Testis (tissue), 3 donors: ENCODE data around the gene MAP3K2. TPM values are rescaled to one million over a fixed set of nuclear protein-coding genes. Genes with fewer than 3 reads are reported as not detected.

Experiments
- DNase-seq: peaks from one replicate; pipeline ENCODE4 v3.0.0-alpha.2; 2019
- H3K27ac ChIP-seq, 2 donors: fragments of 200-600 bp; sonication (generic); one replicate each; pipeline ENCODE4 v1.5.1; 2019
- H3K27me3 ChIP-seq: fragments of 200-600 bp; sonication (generic); one replicate; pipeline ENCODE4 v1.5.1; 2019
- H3K36me3 ChIP-seq: fragments of 200-600 bp; sonication (generic); one replicate; pipeline ENCODE4 v1.5.1; 2017; ENCODE audit warnings: low read depth; ENCODE audit errors: missing control alignments
- H3K4me1 ChIP-seq: fragments of 200-600 bp; sonication (generic); one replicate; pipeline ENCODE4 v1.5.1; 2019
- H3K4me3 ChIP-seq, 2 donors: fragments of 200-600 bp; sonication (generic); one replicate each; pipeline ENCODE4 v1.5.1; 2017 to 2019
- H3K9me3 ChIP-seq: fragments of 200-600 bp; sonication (generic); one replicate; pipeline ENCODE4 v1.5.1; 2017
- CTCF ChIP-seq, 3 experiments: fragments of 450-650 bp in 2 of 3; fragments of 200-600 bp in 1 of 3; sonication (generic) in 1 of 3; IDR thresholded peaks; one replicate each; pipeline ENCODE4 v1.5.1; 2016 to 2019; ENCODE audit warnings: antibody characterized with exemption in 3 of 3, mild to moderate bottlenecking in 2 of 3, moderate library complexity in 1 of 3
- POLR2A ChIP-seq: fragments of 450-650 bp; IDR thresholded peaks from one replicate; pipeline ENCODE4 v1.6.1; 2017; ENCODE audit warnings: antibody characterized with exemption, mild to moderate bottlenecking, moderate library complexity
- WGBS, 2 donors: methylation state at CpG; one replicate each; pipeline ENCODE4 v1.1.5; 2018; 5-methylcytosine and 5-hydroxymethylcytosine counted together
- intact Hi-C: fragments of 100-400 bp; cut with DNase I; formaldehyde crosslinking; loops from one replicate; pipeline ENCODE4 v1.15.1; 2023; ENCODE audit warnings: low total_unique reads
- polyA plus RNA-seq: library from polyadenylated mRNA; stranded (reverse); fragments of 350-450 nt; fragmentation: Illumina TruSeq; extraction: RNeasy Lipid Tissue Mini Kit (QIAGEN cat#74804); gene quantifications from one replicate; pipeline ENCODE4 v1.2.3, GENCODE V29; 2014; ENCODE audit warnings: low read depth, low replicate concordance; ENCODE audit not compliant: insufficient read depth
- total RNA-seq, 2 donors: library from RNA; depleted of rRNA; stranded (reverse); fragments of >200 nt; gene quantifications; one replicate each; pipeline ENCODE4 v1.2.3, GENCODE V29; 2016

MAP3K2 gene
- total and polyA plus RNA-seq, 3 donors from 2014 or later = 16.3 to 74.5 (median 74.0) TPM

GRCh38 chr2:127342101-127342500, 45.7 kb downstream of the MAP3K2 start:
- H3K27ac ChIP-seq = no peak overlapping the region
- H3K27me3 ChIP-seq = no peaks in the 10 kb centered on the region
- DNase-seq = no peak
- H3K36me3 ChIP-seq = no peaks in the 10 kb centered on the region
- intact Hi-C loops = no loop called here
- H3K4me1 ChIP-seq = no peaks in the 10 kb centered on the region
- WGBS, 2 donors = 92 to 95% methylated on average over 1 of the region's 1 CpG
- H3K9me3 ChIP-seq = no peaks in the 10 kb centered on the region
- TF ChIP-seq CTCF (IDR thresholded peaks at IDR 0.05) (no peak), POLR2A (no peak)
- H3K4me3 ChIP-seq = no peak overlapping the region

DNA sequence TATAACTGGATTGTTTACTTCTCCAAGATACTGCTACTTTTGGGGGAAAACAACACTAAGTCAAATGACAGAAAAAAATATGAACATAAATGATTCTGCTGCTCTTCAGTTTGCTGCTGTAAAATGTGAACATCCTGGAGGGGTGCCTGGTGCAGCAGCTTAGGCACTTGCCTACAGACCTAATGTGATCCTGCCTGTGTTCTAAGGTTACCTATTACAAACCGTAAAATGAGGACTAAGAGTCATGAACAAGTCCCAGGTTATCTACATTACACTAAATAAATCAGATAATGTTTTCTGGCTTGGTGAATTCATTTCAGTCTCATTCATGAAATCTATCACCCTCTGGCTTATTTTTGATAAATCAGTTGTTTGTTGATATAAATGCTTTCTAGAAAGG, 55.4 kb downstream of the MAP3K2 start:
- Histone ChIP-seq H3K36me3 (no peaks in the 10 kb centered on the region), H3K27ac (no peak overlapping the region), H3K9me3 (no peaks in the 10 kb centered on the region), H3K27me3 (no peaks in the 10 kb centered on the region), H3K4me3 (no peak overlapping the region), H3K4me1 (no peaks in the 10 kb centered on the region)
- intact Hi-C loops = loop anchor here (10.0 kb wide), 1 partner anchor 142 kb away; no protein-coding TSS in a partner anchor
- WGBS, 2 donors = 86 to 89% methylated on average over 1 of the region's 1 CpG
- no peak for TF ChIP-seq POLR2A
- TF ChIP-seq CTCF (IDR thresholded peaks at IDR 0.05) = no peak
- DNase-seq = no peak

DNA sequence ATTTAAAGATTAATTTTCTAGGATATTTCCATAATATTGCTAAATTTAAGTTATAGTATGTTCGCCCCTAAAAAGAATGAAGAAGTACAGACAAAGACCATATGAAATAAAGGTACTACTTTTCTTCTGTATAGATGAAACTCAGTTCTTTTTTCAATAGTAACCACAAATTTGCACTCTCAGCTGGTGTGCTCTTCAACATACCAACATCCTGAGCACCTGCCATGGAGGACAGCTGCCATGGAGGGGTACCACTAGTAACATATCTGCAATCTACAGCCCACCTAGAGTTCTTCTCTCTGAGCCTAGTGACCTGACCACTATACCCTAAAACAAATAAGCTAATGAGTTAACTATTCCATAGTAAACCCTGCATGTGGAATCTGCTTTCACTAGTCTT, 57.0 kb downstream of the MAP3K2 start:
- WGBS, 2 donors = 96 to 100% methylated on average over 1 of the region's 1 CpG
- no peaks in the 10 kb centered on the region for H3K36me3 ChIP-seq

DNA sequence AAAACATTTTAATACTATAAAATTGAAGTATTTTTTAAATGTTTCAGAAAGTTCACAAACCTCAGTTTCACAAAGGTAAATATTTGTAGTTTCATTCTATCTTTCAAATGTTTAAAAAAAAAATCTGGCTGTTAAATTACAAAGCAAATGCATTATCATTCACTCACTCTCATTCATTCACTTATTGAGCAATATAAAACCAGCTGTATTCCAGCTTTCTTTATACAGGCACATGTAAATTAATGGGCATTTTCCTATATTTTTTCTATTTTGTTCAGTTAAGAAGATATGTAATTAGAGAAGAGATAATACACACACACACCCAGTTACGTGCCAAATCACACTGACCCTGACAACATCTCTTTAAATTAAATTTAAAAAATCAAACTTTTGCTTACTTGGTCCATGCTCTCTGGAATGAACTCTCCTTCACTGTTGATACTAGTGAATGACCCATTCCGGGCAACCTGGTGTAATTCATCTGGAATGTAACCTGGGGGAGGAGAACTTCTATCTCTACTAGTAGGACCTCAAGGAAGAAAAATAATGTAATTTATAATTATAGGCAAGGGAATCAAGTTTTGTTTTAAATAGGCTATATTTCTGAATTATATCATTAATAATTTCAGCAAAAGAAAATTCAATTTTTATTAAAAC, 61.4 kb downstream of the MAP3K2 start:
- no peak for DNase-seq
- no peak overlapping the region for H3K4me3 ChIP-seq
- H3K36me3 ChIP-seq = no peaks in the 10 kb centered on the region
- H3K4me1 ChIP-seq = no peaks in the 10 kb centered on the region
- no peak overlapping the region for H3K27ac ChIP-seq
- WGBS, 2 donors = 72 to 83% methylated on average over 2 of the region's 2 CpGs
- no peaks in the 10 kb centered on the region for H3K27me3 ChIP-seq
- intact Hi-C loops = no loop called here
- no peaks in the 10 kb centered on the region for H3K9me3 ChIP-seq
- TF ChIP-seq CTCF (IDR thresholded peaks at IDR 0.05) (no peak), POLR2A (no peak)

More for the DNA sequence above, 57.0 kb downstream of the MAP3K2 start:
- Histone ChIP-seq H3K9me3 (no peaks in the 10 kb centered on the region), H3K4me3 (no peak overlapping the region), H3K27ac (no peak overlapping the region), H3K27me3 (no peaks in the 10 kb centered on the region), H3K4me1 (no peaks in the 10 kb centered on the region)
- DNase-seq = no peak
- TF ChIP-seq POLR2A (no peak), CTCF (IDR thresholded peaks at IDR 0.05) (no peak)
- intact Hi-C loops = loop anchor here (10.0 kb wide), 1 partner anchor 144 kb away; no protein-coding TSS in a partner anchor

GRCh38 chr2:127324635-127325034, 63.1 kb downstream of the MAP3K2 start:
- Histone ChIP-seq H3K4me3 (no peak overlapping the region), H3K4me1 (no peaks in the 10 kb centered on the region), H3K36me3 (no peaks in the 10 kb centered on the region), H3K27ac (no peak overlapping the region), H3K27me3 (no peaks in the 10 kb centered on the region), H3K9me3 (no peaks in the 10 kb centered on the region)
- TF ChIP-seq POLR2A = no peak
- peak; percentile 38 to 65 (median 40) for TF ChIP-seq CTCF (IDR thresholded peaks at IDR 0.05)
- no peak for DNase-seq
- 60 to 76% methylated on average over 3 of the region's 3 CpGs for WGBS, 2 donors
- intact Hi-C loops = no loop called here
